AML-193 (cell line): ENCODE results near the gene TGFB1.

Experiments
- DNase-seq, 2 experiments: peaks; one replicate each; lab custom pipeline; 2025; lab: John Stamatoyannopoulos, UW

Gene TGFB1

DNA sequence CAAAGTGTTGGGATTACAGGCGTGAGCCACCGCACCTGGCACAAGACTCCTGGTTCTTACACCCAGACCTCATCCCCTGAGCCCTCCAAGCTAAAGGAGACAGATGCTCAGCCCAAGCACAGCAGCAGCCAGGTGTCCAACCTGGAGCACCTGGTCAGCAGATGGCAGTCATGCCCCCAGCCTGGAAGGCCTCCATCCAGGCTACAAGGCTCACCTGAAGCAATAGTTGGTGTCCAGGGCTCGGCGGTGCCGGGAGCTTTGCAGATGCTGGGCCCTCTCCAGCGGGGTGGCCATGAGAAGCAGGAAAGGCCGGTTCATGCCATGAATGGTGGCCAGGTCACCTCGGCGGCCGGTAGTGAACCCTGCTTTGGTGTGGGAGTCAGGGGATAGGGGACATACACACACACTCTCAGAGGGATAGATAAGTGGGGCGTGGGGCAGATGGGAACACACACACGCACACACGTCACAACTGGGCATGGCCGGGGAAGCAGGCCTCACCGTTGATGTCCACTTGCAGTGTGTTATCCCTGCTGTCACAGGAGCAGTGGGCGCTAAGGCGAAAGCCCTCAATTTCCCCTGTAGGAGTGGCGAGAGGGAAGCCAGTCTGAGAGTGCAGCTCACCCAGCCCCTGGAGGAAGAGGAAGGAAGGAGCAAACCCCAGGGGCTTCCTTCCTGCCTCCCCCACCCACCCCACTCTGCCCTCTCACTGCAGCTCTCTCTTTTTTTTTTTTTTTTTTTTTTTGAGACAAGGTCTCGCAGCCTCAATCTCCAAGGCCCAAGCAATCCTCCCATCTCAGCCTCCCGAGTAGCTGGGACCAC lies 11.8 kb downstream of the TGFB1 start:
- no peak for DNase-seq

- DNase-seq, result no peak
Measured at GRCh38 chr19:41339936-41340335, 13.8 kb downstream of the TGFB1 start.

- no peak for DNase-seq
Measured at GRCh38 chr19:41335467-41335866, 18.3 kb downstream of the TGFB1 start.

DNA sequence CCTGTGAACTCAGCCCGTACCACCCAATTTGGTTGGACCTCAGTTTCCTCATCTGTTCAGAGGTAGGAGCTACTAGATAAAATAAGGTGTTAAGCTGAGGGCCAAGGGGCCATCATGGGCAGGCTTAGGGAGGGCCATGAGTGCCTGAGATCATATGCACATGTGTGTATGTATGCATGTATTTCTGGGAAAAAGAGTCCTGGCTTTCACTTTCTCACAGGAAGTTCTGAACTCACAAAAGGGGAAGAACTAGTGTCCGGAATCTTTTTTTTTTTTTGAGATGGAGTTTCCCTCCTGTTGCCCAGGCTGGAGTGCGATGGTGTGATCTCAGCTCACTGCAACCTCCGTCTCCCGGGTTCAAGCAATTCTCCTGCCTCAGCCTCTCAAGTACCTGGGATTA lies 18.9 kb downstream of the TGFB1 start:
- DNase-seq, result no peak

GRCh38 chr19:41332468-41332867 lies 21.3 kb downstream of the TGFB1 start:
- no peak for DNase-seq

- DNase-seq, result no peak
Measured at GRCh38 chr19:41332000-41332399, 21.7 kb downstream of the TGFB1 start.

- DNase-seq, result no peak
Measured at GRCh38 chr19:41330946-41331678, 22.6 kb downstream of the TGFB1 start.

DNA sequence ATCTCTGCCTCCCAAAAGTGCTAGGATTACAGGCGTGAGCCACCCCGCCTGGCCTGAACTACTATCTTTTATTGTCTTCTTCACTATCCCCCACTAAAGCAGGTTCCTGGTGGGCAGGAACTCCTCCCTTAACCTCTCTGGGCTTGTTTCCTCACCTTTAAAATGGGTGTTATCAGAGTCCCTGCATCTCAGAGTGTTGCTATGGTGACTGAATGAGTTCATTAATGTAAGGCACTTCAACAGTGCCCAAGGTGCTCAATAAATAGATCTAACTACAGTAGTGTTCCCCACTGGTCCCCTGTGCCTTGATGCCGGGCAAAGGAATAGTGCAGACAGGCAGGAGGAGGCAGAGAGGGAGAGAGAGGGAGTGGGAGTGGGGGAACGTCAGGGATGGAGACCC lies 23.2 kb downstream of the TGFB1 start:
- no peak for DNase-seq

- peak; percentile 28 to 49 for DNase-seq
Measured at GRCh38 chr19:41328842-41329225, 24.9 kb downstream of the TGFB1 start.

DNA sequence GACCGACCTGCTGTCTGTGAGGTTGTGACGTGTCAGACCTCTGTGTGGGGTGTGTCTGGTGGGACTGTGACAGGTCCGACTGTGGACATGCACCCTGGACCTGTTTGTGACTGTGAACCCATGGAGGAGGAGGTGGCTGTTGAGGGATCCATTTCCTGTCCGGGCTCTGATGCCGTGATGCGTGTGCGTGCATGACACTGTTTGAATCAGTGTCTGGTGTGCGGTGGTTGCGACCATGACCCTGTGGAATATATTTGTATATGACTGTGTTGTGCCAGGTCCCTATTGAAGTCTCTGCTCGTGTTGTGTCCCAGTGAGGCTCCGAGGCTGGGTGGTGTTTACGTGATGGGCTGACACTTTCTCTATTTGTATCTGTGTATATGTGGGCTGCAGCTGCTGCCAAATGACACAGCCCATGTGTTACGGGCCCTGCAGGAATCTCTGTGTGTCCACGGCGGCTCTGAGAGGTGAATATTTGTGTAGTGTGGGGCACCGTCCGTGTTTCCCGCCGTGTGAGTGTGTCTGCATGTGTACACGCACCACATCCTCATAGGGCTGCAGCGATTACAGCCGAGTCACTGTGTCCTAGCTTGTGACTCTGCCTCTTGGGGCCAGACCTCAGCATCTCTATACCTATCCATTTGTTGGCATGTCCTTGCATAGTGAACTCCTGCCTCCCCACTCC lies 25.4 kb downstream of the TGFB1 start:
- no peak for DNase-seq

GRCh38 chr19:41327576-41328156 lies 26.1 kb downstream of the TGFB1 start:
- DNase-seq, result peak; percentile 77 to 82

- DNase-seq, result no peak
Measured at GRCh38 chr19:41327076-41327575, 26.6 kb downstream of the TGFB1 start.

- no peak for DNase-seq
Measured at GRCh38 chr19:41325947-41326706, 27.6 kb downstream of the TGFB1 start.

GRCh38 chr19:41325640-41325946 lies 28.1 kb downstream of the TGFB1 start:
- DNase-seq, result no peak

DNA sequence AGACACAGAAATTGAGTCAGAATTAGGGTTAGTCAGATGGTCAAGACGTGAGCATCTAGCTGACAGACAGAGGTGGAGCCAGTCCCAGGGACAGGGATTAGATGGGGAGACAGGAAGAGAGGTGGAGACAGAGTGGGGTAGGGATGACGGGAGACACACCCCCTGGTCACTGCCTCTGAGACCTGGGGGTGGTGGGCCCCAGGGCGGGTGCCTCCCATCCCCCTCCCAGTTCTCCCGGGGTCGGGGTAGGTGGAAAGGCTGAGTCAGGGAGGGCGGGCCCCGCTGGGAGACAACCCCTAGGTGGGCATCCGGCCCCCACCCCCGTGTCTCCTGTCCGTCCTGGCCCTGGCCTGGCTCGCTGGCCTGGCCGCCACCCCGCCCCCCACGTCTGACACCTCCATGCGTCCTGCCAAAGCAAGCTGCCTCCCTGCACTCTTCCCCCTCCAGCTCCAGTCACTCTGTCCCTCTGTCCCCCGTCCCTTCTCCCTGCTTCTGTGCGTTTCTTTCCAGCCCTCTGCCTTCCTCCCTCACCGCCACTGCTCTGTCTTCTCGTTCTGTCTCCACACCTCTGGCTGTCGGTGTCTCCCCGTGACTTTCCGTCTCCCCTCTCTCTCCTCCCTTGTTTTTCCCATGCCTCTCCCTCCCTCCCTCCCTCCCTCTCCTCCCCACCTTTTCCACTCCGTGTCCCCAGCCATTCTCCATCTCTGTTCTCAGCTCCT lies 28.6 kb downstream of the TGFB1 start:
- no peak for DNase-seq

DNA sequence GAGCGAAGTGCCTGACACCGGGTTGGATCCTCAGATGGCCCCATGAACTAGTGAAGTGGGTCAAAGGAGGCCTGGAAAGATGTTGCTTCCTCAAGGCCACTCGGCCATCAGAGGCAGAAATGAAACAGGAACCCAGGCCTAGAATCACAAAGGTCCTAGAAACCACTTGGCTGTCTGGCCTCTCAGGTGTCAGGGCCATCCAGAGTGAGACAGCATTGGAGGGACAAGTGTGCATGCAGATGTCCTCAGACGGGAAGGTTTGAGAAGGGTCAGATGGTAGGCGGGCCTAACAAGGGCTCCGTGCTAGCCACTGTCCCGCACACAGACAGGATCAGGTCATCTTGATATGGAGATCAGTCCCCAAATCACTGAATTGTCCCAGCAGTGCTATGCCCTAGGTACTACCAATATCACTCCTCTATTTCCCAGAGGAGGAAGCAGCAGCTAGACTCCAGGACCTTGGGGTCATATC lies 29.5 kb downstream of the TGFB1 start:
- DNase-seq, result no peak

DNA sequence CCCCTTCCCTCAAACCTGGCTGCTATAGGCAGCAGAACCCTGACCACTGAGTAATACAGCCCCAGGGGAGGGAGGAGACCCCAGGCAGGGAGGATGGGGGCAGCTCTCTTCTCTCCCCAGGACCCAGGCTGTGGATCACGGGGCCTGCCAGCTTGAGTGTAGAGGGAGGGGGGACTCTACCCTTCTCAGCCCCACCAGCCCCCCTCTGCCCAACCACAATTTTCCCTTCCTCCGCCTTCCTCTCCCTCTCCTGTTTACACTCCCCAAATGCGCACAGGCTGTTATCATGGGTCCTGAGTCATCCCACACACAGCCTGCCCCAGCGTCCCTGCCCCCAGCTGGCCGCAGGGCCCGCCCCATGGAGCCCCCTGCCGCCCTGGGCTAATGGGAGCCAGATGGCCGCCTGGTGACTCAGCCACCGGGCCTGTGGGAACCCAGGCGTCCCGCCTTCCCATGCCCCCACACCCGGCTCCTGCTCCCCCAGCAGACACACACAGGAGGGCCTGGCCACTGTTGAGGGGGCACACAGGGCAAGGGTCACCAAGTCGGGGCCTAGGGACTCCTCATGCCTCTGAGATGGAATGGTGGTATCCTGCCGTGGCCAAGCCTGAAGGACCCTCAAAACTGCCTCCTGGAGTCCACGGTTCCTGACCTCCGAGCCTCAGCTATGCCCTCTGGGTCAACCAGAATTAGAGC lies 30.1 kb downstream of the TGFB1 start:
- no peak for DNase-seq

DNA sequence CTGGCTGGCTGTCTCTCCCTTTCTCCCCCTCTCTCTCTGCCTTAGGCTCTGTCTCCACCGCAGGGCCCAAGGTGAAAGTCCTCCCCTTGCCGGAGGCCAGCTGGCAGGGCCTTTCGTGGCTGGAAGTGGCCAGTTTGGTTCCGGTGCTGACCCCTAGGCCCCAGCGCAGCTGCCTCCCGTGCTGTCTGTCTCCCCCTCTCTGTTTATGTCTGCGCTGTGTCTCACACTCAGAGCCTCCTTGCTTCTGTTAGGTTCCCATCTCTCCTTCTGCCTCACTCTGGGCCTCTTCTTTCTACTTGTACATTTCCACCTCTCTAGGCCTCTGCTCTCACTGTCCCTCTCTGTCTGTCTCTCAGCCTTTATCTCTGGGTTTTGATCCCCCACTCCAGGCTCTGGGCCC lies 30.7 kb downstream of the TGFB1 start:
- DNase-seq, result no peak

DNA sequence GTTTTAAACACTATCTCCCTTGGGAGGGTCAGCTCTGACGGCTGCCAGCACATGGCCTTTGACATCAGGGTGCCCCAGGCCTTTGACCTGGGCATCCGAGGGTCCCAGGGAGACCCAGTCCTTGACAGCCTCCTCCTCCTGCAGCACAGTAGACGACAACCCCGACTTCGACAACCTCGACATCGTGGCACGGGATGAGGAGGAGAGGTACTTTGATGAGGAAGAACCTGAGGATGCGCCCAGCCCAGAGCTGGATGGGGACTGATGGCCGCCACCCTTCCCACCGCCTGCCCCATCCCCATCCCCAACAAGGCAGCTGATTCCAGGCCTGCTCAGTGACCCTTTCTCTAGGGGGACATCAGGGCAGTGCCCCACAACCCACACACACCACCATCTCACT lies 31.3 kb downstream of the TGFB1 start:
- no peak for DNase-seq

GRCh38 chr19:41321600-41322270 lies 32.0 kb downstream of the TGFB1 start:
- peak in 1 of 2 experiments; percentile 5 for DNase-seq
